HuH-7 (cell line): ENCODE results near the gene SFMBT2.
"Not testable (repeated sequence)": the region's sequence is repeated elsewhere in the genome, so short reads cannot be mapped to it uniquely, and the experiment has no call there.

Experiments
- DNase-seq: peaks from one replicate; pipeline ENCODE4 v3.0.0; 2011; ENCODE audit warnings: low spot score

SFMBT2 gene

GRCh38 chr10:7401156-7401555 lies 9.7 kb downstream of the SFMBT2 start:
- DNase-seq = no peak

- DNase-seq = no peak
Measured at GRCh38 chr10:7400068-7400715, 10.6 kb downstream of the SFMBT2 start.

GRCh38 chr10:7399533-7399932 lies 11.3 kb downstream of the SFMBT2 start:
- DNase-seq = no peak

- DNase-seq = no peak
Measured at GRCh38 chr10:7397049-7398035, 13.5 kb downstream of the SFMBT2 start.

GRCh38 chr10:7392301-7392700 lies 18.5 kb downstream of the SFMBT2 start:
- not testable (repeated sequence) for DNase-seq

- no peak for DNase-seq
Measured at GRCh38 chr10:7391748-7392147, 19.1 kb downstream of the SFMBT2 start.

GRCh38 chr10:7390689-7391110 lies 20.1 kb downstream of the SFMBT2 start:
- not testable (repeated sequence) for DNase-seq

GRCh38 chr10:7389844-7390243 lies 21.0 kb downstream of the SFMBT2 start:
- DNase-seq = no peak

- DNase-seq = no peak
Measured at GRCh38 chr10:7389346-7389745, 21.5 kb downstream of the SFMBT2 start.

- DNase-seq = no peak
Measured at GRCh38 chr10:7388602-7389001, 22.2 kb downstream of the SFMBT2 start.

- not testable (repeated sequence) for DNase-seq
Measured at GRCh38 chr10:7388149-7388548, 22.7 kb downstream of the SFMBT2 start.

- DNase-seq = no peak
Measured at GRCh38 chr10:7385114-7385513, 25.7 kb downstream of the SFMBT2 start.

- no peak for DNase-seq
Measured at GRCh38 chr10:7383442-7383841, 27.4 kb downstream of the SFMBT2 start.

- DNase-seq = no peak
Measured at GRCh38 chr10:7380704-7381241, 30.1 kb downstream of the SFMBT2 start.

- DNase-seq = no peak
Measured at GRCh38 chr10:7378602-7379403, 32.0 kb downstream of the SFMBT2 start.

GRCh38 chr10:7377614-7378248 lies 33.1 kb downstream of the SFMBT2 start:
- DNase-seq = no peak

GRCh38 chr10:7374795-7375194 lies 36.0 kb downstream of the SFMBT2 start:
- no peak for DNase-seq

GRCh38 chr10:7373039-7373438 lies 37.8 kb downstream of the SFMBT2 start:
- no peak for DNase-seq

- no peak for DNase-seq
Measured at GRCh38 chr10:7372504-7372903, 38.3 kb downstream of the SFMBT2 start.

GRCh38 chr10:7370511-7370910 lies 40.3 kb downstream of the SFMBT2 start:
- DNase-seq = no peak

GRCh38 chr10:7365027-7365745 lies 45.6 kb downstream of the SFMBT2 start:
- no peak for DNase-seq
